HCT116 (cell line): ENCODE data around the gene GNG13.

Experiments used
- CEBPB ChIP-seq: IDR thresholded peaks from 2 replicates; pipeline ENCODE4 v1.6.1; 2012; ENCODE audit warnings: low read depth
- EZH2 ChIP-seq: fragments of 200-600 bp; sonication (generic); IDR thresholded peaks from 2 replicates; pipeline ENCODE4 v1.6.1; 2017; ENCODE audit warnings: antibody characterized with exemption, mixed run types
- EZH2phosphoT487 ChIP-seq: fragments of 200-600 bp; IDR thresholded peaks from 2 replicates; pipeline ENCODE4 v1.6.1; 2018; ENCODE audit warnings: antibody characterized with exemption, borderline replicate concordance
- FOSL1 ChIP-seq: IDR thresholded peaks from 2 replicates; pipeline ENCODE4 v1.6.1; 2012; ENCODE audit warnings: low read depth
- JUND ChIP-seq: IDR thresholded peaks from 2 replicates; pipeline ENCODE4 v1.6.1; 2012
- MAX ChIP-seq: IDR thresholded peaks from 2 replicates; pipeline ENCODE4 v1.6.1; 2012
- POLR2AphosphoS5 ChIP-seq: IDR thresholded peaks from 2 replicates; pipeline ENCODE4 v1.6.1; 2011; ENCODE audit warnings: mild to moderate bottlenecking, low read depth, low read length, moderate library complexity
- SIN3A ChIP-seq: IDR thresholded peaks from 2 replicates; pipeline ENCODE4 v1.6.1; 2012; ENCODE audit warnings: low read depth
- TCF7L2 ChIP-seq: IDR thresholded peaks from 2 replicates; pipeline ENCODE4 v1.7.0; 2011; ENCODE audit warnings: borderline replicate concordance, inconsistent platforms; ENCODE audit not compliant: insufficient read depth, insufficient read length; ENCODE audit errors: extremely low read depth
- YY1 ChIP-seq: IDR thresholded peaks from 2 replicates; pipeline ENCODE4 v1.6.1; 2011; ENCODE audit warnings: low read length, low read depth, moderate library complexity, mild to moderate bottlenecking; ENCODE audit not compliant: insufficient replicate concordance; ENCODE audit errors: extremely low read depth
- ZBTB33 ChIP-seq: IDR thresholded peaks from 2 replicates; pipeline ENCODE4 v1.6.1; 2011; ENCODE audit warnings: mild to moderate bottlenecking, low read length, moderate library complexity; ENCODE audit not compliant: insufficient replicate concordance; ENCODE audit errors: extremely low read depth
- ZNF274 ChIP-seq: fragments of 200-500 bp; sonication (Bioruptor generic); IDR thresholded peaks from 2 replicates; pipeline ENCODE4 v1.6.1; 2014; ENCODE audit warnings: mild to moderate bottlenecking, low read depth, low read length, inconsistent platforms
- TF ChIP-seq, protein P1 (sequence below), 3 experiments: fragments of 200-600 bp in 1 of 3; sonication (generic) in 1 of 3; IDR thresholded peaks in 2 of 3; conservative IDR thresholded peaks in 1 of 3; 2 replicates each; pipeline ENCODE4 v1.5.1; 2012 to 2017; ENCODE audit warnings: low read depth in 2 of 3, low read length in 2 of 3, antibody characterized with exemption in 1 of 3, borderline replicate concordance in 1 of 3, control low read depth in 1 of 3, mild to moderate bottlenecking in 1 of 3, mixed read lengths in 1 of 3, mixed run types in 1 of 3, moderate library complexity in 1 of 3; ENCODE audit not compliant: insufficient read depth in 1 of 3
- TF ChIP-seq, protein P2 (sequence below): IDR thresholded peaks from 2 replicates; pipeline ENCODE4 v1.6.1; 2012; ENCODE audit warnings: low read depth

GRCh38 chr16:803754-804080, 3.2 kb upstream of the GNG13 start:
- TF ChIP-seq, protein P1, sequence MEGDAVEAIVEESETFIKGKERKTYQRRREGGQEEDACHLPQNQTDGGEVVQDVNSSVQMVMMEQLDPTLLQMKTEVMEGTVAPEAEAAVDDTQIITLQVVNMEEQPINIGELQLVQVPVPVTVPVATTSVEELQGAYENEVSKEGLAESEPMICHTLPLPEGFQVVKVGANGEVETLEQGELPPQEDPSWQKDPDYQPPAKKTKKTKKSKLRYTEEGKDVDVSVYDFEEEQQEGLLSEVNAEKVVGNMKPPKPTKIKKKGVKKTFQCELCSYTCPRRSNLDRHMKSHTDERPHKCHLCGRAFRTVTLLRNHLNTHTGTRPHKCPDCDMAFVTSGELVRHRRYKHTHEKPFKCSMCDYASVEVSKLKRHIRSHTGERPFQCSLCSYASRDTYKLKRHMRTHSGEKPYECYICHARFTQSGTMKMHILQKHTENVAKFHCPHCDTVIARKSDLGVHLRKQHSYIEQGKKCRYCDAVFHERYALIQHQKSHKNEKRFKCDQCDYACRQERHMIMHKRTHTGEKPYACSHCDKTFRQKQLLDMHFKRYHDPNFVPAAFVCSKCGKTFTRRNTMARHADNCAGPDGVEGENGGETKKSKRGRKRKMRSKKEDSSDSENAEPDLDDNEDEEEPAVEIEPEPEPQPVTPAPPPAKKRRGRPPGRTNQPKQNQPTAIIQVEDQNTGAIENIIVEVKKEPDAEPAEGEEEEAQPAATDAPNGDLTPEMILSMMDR (IDR thresholded peaks at IDR 0.05 in 2 of 3, conservative IDR thresholded peaks at IDR 0.05 in 1 of 3; ENCODE audit: borderline replicate concordance in 1 of 3, insufficient read depth in 1 of 3, low read depth in 2 of 3, low read length in 2 of 3), result no peak
- TF ChIP-seq EZH2 (no peak), CEBPB (no peak), POLR2AphosphoS5 (no peak), TCF7L2 (no peak), ZNF274 (no peak), YY1 (no peak), ZBTB33 (no peak), SIN3A (no peak), FOSL1 (no peak), MAX (no peak), JUND (no peak), EZH2phosphoT487 (no peak)
- TF ChIP-seq, protein P2, sequence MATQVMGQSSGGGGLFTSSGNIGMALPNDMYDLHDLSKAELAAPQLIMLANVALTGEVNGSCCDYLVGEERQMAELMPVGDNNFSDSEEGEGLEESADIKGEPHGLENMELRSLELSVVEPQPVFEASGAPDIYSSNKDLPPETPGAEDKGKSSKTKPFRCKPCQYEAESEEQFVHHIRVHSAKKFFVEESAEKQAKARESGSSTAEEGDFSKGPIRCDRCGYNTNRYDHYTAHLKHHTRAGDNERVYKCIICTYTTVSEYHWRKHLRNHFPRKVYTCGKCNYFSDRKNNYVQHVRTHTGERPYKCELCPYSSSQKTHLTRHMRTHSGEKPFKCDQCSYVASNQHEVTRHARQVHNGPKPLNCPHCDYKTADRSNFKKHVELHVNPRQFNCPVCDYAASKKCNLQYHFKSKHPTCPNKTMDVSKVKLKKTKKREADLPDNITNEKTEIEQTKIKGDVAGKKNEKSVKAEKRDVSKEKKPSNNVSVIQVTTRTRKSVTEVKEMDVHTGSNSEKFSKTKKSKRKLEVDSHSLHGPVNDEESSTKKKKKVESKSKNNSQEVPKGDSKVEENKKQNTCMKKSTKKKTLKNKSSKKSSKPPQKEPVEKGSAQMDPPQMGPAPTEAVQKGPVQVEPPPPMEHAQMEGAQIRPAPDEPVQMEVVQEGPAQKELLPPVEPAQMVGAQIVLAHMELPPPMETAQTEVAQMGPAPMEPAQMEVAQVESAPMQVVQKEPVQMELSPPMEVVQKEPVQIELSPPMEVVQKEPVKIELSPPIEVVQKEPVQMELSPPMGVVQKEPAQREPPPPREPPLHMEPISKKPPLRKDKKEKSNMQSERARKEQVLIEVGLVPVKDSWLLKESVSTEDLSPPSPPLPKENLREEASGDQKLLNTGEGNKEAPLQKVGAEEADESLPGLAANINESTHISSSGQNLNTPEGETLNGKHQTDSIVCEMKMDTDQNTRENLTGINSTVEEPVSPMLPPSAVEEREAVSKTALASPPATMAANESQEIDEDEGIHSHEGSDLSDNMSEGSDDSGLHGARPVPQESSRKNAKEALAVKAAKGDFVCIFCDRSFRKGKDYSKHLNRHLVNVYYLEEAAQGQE, result no peak
